D721Med (cell line): ENCODE measurements around the gene TUBG2.
"Not testable (repeated sequence)": the region's sequence is repeated elsewhere in the genome, so short reads cannot be mapped to it uniquely, and the experiment has no call there.

Experiments
- DNase-seq: peaks from one replicate; pipeline ENCODE4 v3.0.0; 2011; ENCODE audit warnings: low spot score; ENCODE audit not compliant: insufficient read length
- FAIRE-seq: peaks from 2 replicates; lab custom pipeline; 2011; peaks lifted over from hg19 to GRCh38; lab: Jason Lieb, UNC
- TF ChIP-seq, protein P1 (sequence below): IDR thresholded peaks from 2 replicates; pipeline ENCODE4 v1.5.1; 2012; ENCODE audit warnings: mild to moderate bottlenecking, control low read depth; ENCODE audit not compliant: insufficient read depth; ENCODE audit errors: missing control alignments

The TUBG2 gene

GRCh38 chr17:42623271-42623670 lies 35.8 kb upstream of the TUBG2 start:
- TF ChIP-seq, protein P1, sequence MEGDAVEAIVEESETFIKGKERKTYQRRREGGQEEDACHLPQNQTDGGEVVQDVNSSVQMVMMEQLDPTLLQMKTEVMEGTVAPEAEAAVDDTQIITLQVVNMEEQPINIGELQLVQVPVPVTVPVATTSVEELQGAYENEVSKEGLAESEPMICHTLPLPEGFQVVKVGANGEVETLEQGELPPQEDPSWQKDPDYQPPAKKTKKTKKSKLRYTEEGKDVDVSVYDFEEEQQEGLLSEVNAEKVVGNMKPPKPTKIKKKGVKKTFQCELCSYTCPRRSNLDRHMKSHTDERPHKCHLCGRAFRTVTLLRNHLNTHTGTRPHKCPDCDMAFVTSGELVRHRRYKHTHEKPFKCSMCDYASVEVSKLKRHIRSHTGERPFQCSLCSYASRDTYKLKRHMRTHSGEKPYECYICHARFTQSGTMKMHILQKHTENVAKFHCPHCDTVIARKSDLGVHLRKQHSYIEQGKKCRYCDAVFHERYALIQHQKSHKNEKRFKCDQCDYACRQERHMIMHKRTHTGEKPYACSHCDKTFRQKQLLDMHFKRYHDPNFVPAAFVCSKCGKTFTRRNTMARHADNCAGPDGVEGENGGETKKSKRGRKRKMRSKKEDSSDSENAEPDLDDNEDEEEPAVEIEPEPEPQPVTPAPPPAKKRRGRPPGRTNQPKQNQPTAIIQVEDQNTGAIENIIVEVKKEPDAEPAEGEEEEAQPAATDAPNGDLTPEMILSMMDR = no peak
- DNase-seq (no peak), FAIRE-seq (no peak)

DNA sequence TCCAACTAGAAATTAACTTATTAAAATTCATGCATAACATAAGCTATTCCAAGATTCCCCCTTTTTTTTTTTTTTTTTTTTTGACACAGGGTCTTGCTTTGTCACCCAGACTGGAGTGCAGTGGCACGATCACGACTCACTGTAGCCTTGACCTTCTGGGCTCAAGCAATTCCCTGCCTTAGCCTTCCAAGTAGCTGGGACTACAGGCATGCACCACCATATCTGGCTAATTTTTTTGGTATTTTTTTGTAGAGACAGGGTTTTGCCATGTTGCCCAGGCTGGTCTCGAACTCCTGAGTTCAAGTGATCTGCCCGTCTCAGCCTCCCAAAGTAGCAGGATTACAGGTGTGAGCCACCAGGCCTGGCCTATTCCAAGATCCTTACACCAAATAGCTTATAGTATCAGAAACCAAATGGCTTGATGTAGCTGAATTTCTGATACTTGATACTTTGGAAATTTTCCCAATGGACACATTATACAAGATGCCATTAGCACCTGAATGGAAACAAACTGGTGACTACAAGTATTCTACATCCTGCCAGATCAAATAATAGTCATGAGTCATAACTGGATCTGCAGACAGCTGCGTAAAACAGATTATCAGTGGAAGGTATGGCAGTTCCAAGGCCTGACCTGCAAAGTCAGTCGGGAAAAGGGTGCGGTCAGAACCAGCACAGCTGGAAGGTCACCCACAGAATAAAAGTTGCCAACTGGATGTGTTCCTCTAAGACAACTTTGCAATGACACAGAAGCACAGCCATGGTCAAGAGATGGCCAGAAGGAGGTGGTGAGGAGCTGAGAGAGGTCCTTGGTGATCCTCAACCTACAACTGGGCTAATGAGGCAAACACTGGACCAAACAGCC lies 35.1 kb upstream of the TUBG2 start:
- DNase-seq = no peak
- no peak for FAIRE-seq
- TF ChIP-seq, protein P1 = no peak

GRCh38 chr17:42627032-42627764 lies 31.9 kb upstream of the TUBG2 start:
- not testable (repeated sequence) for FAIRE-seq, DNase-seq

- TF ChIP-seq, protein P1 = no peak
- DNase-seq = no peak
- FAIRE-seq = no peak
These were observed 29.6 kb upstream of the TUBG2 start for GRCh38 chr17:42629411-42630009.

DNA sequence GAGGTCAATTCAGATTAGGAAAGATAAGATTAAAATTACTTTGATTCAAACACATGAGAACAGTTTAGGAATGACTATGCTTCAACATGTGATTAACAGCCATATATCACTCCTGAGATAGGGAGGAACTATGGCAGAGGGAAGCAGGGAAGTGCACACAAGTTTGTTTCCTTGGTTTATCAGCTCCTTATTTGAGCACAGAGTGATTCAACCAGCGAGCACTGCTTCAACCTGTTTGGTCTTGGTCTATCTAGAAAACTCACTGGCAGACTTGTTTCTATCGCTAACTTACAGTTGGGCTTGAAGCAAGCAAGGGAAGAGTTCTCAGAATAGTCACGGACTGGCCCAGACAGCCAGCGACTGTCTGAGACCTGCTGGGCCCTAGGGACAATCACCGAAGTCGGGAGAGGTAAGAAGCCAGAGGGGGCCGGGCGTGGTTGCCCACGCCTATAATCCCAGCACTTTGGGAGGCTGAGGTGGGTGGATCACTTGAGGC lies 26.1 kb upstream of the TUBG2 start:
- TF ChIP-seq, protein P1 = no peak
- FAIRE-seq = no peak
- DNase-seq = no peak

- FAIRE-seq (no peak), DNase-seq (no peak)
- TF ChIP-seq, protein P1 = no peak
These were observed 19.5 kb upstream of the TUBG2 start for GRCh38 chr17:42639525-42640113.

DNA sequence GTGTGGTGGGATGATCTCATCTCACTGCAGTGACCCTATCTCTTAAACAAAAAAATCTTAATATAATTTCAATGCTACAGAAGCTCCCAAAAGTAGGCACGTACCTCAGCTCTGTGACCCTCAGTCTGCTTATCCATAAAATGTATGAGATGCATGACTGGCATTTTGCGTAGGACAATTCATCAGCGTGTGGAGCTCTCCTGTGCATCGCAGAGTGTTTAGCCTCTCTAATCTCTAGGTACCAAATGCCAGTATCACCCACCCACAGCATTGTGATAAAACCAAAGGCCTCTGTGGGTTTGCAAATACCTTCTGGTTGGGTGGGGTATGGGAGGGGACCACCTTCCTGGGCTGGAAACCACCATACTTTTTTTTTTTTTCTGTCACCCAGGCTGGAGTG lies 19.0 kb upstream of the TUBG2 start:
- no peak for FAIRE-seq
- TF ChIP-seq, protein P1 = no peak

More for the DNA sequence above, 19.0 kb upstream of the TUBG2 start:
- no peak for DNase-seq
